Pons (tissue), 1 donor: ENCODE measurements around the gene PRDM16.
A peak's percentile ranks its signal among the peaks of the same experiment; 100 is the strongest.

Experiments used
- DNase-seq: peaks from one replicate; pipeline ENCODE4 v3.0.0-alpha.2; 2016; ENCODE audit warnings: low spot score

PRDM16 gene

GRCh38 chr1:3451994-3452865 is 383.2 kb downstream of the PRDM16 start:
- no peak for DNase-seq

- DNase-seq = no peak
These were observed 383.8 kb downstream of the PRDM16 start for GRCh38 chr1:3452866-3453175.

GRCh38 chr1:3453203-3453761 is 384.3 kb downstream of the PRDM16 start:
- DNase-seq = peak; percentile 63

- no peak for DNase-seq
These were observed 385.1 kb downstream of the PRDM16 start, which contains the start of gene ARHGEF16 for GRCh38 chr1:3453891-3454810. TSS of gene ARHGEF16 (plus strand) at chr1:3454665. CDS start at chr1:3463085, 8,420 bp downstream.

GRCh38 chr1:3454811-3455618 is 386.0 kb downstream of the PRDM16 start:
- no peak for DNase-seq

GRCh38 chr1:3455670-3456448 is 386.9 kb downstream of the PRDM16 start:
- DNase-seq = no peak

GRCh38 chr1:3456449-3456963 is 387.5 kb downstream of the PRDM16 start:
- DNase-seq = no peak

- no peak for DNase-seq
These were observed 388.2 kb downstream of the PRDM16 start for GRCh38 chr1:3456964-3457909.

GRCh38 chr1:3457910-3458883 is 389.2 kb downstream of the PRDM16 start:
- DNase-seq = peak; percentile 70

GRCh38 chr1:3459051-3459908 is 390.3 kb downstream of the PRDM16 start:
- no peak for DNase-seq

- no peak for DNase-seq
These were observed 391.1 kb downstream of the PRDM16 start for GRCh38 chr1:3459940-3460671.

- DNase-seq = no peak
These were observed 391.7 kb downstream of the PRDM16 start for GRCh38 chr1:3460672-3461131.

GRCh38 chr1:3461238-3461933 is 392.4 kb downstream of the PRDM16 start:
- DNase-seq = no peak

- no peak for DNase-seq
These were observed 392.9 kb downstream of the PRDM16 start for GRCh38 chr1:3461934-3462275.

- DNase-seq = no peak
These were observed 393.5 kb downstream of the PRDM16 start for GRCh38 chr1:3462356-3463012.

- DNase-seq = no peak
These were observed 394.0 kb downstream of the PRDM16 start for GRCh38 chr1:3463013-3463385.
